Gastrocnemius medialis (tissue), 4 donors: Measurements from ENCODE around the gene U2AF1.
"Not testable (repeated sequence)": the region's sequence is repeated elsewhere in the genome, so short reads cannot be mapped to it uniquely, and the experiment has no call there.

Experiments
- CTCF ChIP-seq, 5 experiments: fragments of 450-650 bp in 3 of 5; fragments of 200-600 bp in 2 of 5; sonication (generic) in 2 of 5; IDR thresholded peaks in 4 of 5; conservative IDR thresholded peaks in 1 of 5; 1 replicate in 4 of 5; 2 replicates in 1 of 5; pipeline ENCODE4 v1.5.1; 2016 to 2019; ENCODE audit warnings: antibody characterized with exemption in 5 of 5, mild to moderate bottlenecking in 3 of 5, moderate library complexity in 3 of 5
- POLR2A ChIP-seq, 2 donors: fragments of 450-650 bp; IDR thresholded peaks; one replicate each; pipeline ENCODE4 v1.6.1; 2017; ENCODE audit warnings: antibody characterized with exemption in 2 of 2, mild to moderate bottlenecking in 2 of 2, moderate library complexity in 2 of 2

- TF ChIP-seq POLR2A (IDR thresholded peaks at IDR 0.05); CTCF (IDR thresholded peaks at IDR 0.05 in 4 of 5, conservative IDR thresholded peaks at IDR 0.05 in 1 of 5): not testable (repeated sequence)
Observed at GRCh38 chr21:43130094-43130493, 22.7 kb upstream of the U2AF1 start.
